HG03135 (cell line): ENCODE data around the gene TLR8.

ENCODE experiments used
- ATAC-seq: cut with Tn5 transposase; IDR thresholded peaks from one replicate; pipeline ENCODE4 v1.9.1; 2021; ENCODE audit warnings: mild to moderate bottlenecking, moderate library complexity; ENCODE audit not compliant: unreplicated experiment

Gene TLR8

GRCh38 chrX:12906046-12906761 is at the start of gene TLR8:
Gene TLR8, plus strand, starts transcription at chrX:12906620. Its CDS starts 87 bp downstream, at chrX:12906707.
- no peak for ATAC-seq

DNA sequence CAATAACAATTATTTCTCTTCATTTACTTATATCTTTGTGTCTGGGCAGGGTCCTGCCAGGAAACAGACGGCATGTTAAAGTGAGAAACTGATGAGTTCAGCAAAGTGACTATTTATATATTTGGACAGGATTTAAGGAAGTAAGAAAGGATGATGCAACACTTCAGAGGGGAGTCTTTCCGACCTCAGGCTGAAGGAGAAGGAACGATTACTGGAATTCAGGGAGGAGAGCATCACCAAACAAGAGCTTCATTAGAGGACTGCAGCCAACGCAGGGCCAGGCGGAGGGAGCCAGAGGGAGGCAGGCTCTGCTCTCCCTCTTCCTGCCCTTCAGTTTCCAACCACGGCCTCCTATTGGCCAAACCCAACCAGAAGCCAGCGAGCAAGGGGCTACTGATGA is 41.1 kb upstream of the TLR8 start:
- no peak for ATAC-seq

- no peak for ATAC-seq
These were observed 39.7 kb upstream of the TLR8 start, which contains the start of gene TLR7 for GRCh38 chrX:12866451-12867377. Gene TLR7, plus strand, starts transcription at chrX:12867072. Its CDS starts 507 bp downstream, at chrX:12867579.

DNA sequence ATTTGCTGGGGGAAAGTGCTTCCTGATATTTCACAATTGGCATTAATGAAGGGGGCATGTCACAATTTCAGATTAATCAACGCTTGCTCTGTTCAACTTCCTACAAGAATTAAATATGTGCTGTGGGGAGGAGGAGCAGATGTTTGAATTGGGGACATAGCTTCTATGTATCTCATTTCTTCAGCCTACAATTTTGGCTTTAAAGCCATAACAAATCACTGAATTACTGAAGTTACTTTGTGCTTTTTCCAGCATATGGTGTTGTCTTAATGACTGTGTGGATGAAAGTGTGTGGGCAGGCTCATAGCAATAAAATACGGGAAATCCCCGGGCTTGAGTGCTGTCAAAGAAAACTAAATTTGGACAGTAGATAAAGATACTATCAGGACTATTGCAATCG is 38.7 kb upstream of the TLR8 start:
- ATAC-seq, result no peak

DNA sequence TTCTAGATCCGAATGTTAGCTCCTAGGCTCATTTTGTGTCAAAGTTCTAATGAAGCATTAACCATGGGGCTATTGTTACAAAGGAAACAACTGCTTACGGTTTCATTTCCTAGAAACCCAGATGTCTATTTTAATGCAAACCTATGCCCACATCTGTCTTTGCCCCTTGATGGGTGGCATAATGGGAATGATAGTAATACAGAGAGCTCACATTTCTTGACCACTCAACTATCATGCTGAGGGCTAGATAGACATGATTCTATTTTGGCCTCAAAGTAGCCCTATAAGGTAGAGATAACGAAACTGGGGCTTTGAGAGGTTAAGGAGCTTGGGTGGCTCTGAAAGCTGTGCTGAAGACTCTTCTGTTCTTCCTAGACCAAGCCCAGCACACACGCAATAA is 37.7 kb upstream of the TLR8 start:
- peak; percentile 49 for ATAC-seq

DNA sequence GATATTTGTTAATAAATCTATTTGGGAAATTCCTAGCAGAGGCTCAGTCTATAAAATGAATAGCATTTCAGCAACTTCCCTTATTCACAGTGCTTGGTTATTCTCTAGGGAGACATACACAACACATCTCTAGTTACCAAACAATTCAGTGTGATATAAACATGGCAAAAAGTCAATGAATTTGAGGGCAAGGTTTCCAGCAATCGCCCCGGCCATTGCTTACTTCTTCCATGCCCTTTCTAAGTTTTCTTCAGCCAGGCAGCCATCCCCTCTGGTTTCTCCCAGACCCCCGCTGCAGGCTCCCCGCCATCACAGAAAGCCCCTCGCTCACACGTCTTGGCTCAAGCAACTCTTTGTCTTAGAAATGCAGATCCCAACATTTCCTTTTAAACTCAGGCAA is 35.2 kb upstream of the TLR8 start:
- ATAC-seq, result no peak

GRCh38 chrX:12872741-12873140 is 33.7 kb upstream of the TLR8 start:
- no peak for ATAC-seq

DNA sequence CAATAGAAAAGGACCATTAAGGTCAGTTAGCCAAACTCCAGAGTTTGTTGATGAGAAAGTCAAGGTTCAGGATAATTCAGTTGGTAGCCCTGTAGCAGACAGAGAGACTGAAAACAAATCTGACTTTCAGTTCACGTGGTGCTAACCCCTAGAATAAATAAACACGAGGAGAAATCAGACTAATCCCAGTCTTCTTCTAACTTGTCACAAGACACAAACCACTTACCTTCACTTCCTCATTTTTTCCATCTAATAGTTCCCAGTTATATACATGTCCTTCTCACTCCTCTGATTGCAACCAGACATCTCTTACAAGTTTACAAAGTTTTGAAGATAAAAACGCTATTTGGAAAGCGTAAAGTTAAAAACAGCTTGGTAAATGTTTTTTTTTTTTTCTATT is 31.8 kb upstream of the TLR8 start:
- no peak for ATAC-seq

GRCh38 chrX:12877386-12877785 is 29.0 kb upstream of the TLR8 start:
- ATAC-seq, result no peak

- no peak for ATAC-seq
These were observed 27.9 kb upstream of the TLR8 start for GRCh38 chrX:12878536-12878935.

- ATAC-seq, result no peak
These were observed 24.5 kb upstream of the TLR8 start for GRCh38 chrX:12881914-12882313.

DNA sequence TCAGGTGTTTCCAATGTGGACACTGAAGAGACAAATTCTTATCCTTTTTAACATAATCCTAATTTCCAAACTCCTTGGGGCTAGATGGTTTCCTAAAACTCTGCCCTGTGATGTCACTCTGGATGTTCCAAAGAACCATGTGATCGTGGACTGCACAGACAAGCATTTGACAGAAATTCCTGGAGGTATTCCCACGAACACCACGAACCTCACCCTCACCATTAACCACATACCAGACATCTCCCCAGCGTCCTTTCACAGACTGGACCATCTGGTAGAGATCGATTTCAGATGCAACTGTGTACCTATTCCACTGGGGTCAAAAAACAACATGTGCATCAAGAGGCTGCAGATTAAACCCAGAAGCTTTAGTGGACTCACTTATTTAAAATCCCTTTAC is 20.9 kb upstream of the TLR8 start:
- no peak for ATAC-seq

DNA sequence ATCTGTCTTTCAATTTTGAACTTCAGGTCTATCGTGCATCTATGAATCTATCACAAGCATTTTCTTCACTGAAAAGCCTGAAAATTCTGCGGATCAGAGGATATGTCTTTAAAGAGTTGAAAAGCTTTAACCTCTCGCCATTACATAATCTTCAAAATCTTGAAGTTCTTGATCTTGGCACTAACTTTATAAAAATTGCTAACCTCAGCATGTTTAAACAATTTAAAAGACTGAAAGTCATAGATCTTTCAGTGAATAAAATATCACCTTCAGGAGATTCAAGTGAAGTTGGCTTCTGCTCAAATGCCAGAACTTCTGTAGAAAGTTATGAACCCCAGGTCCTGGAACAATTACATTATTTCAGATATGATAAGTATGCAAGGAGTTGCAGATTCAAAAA is 19.9 kb upstream of the TLR8 start:
- no peak for ATAC-seq

DNA sequence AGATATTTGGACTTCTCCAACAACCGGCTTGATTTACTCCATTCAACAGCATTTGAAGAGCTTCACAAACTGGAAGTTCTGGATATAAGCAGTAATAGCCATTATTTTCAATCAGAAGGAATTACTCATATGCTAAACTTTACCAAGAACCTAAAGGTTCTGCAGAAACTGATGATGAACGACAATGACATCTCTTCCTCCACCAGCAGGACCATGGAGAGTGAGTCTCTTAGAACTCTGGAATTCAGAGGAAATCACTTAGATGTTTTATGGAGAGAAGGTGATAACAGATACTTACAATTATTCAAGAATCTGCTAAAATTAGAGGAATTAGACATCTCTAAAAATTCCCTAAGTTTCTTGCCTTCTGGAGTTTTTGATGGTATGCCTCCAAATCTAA is 19.3 kb upstream of the TLR8 start:
- ATAC-seq, result no peak

GRCh38 chrX:12887767-12888166 is 18.7 kb upstream of the TLR8 start:
- ATAC-seq, result no peak

- ATAC-seq, result peak; percentile 72
These were observed 16.0 kb upstream of the TLR8 start for GRCh38 chrX:12890467-12890866.

DNA sequence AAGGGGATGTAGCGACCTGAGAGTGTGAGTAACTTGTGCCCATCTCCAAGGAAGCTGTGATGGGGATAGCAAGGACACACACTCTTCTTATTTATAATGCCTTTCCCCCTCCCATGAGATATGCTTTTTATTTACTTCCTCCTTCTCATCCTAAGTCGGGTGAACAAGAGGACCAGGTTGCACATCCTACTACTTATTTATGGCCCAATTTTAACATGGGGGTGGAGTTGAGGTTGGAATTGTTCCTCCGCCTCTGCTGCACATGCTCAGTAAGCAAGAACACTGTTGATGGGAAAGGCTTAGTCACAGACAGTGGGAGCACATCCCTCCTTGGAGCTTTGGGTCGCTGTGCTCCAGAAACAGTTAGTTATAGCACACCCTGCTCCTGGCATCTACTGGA is 15.2 kb upstream of the TLR8 start:
- ATAC-seq, result no peak

DNA sequence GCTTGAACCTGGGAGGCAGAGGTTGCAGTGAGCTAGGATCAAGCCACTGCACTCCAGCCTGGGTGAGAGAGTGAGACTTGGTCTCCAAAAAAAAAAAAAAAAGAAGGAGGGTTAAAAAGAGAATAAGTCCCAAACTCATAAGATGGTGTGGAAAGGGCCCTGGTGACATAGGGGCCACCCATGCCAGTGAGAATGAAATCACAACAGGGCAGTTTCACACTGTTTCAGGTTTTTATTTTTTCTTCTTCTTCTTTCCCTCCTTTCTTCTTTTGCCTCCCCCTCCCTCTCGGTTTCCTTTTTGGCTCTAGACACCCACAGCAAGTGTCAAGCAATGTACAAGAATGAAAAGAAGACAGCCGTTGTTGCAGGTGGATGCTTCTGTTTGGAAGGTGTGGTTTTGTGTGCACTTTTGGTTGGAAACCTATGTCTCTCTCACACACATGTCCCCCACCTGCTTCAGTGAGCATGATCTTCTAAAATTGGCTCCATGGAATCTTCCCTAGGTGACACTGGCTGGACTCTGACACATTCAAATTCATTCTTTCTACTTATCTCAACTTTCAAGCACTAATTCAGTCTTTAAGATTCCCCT is 14.4 kb upstream of the TLR8 start:
- ATAC-seq, result no peak

DNA sequence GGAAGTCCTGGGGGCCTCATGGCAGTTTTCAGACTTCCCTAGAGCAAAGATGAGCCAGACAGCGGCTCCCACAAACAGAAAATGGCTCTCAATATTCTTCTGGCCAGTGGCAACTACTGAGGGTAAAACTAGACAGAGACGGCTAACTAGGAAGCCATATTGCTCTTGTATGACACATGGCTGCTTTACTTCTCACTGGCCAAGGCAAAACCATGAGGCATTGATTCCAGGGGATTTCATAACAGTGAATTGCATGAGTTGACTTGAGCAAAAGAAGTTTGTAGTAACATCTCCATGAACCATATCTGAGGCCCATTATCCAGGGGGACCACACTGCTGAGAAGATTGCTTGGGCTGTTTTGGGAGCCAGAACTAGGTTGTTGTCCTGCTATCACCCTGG is 13.7 kb upstream of the TLR8 start:
- no peak for ATAC-seq

- no peak for ATAC-seq
These were observed 12.1 kb upstream of the TLR8 start for GRCh38 chrX:12894074-12895030.

- ATAC-seq, result no peak
These were observed 10.6 kb upstream of the TLR8 start for GRCh38 chrX:12895866-12896265.
